ENCODE results near the gene SDK2.
"Not testable (repeated sequence)": the region's sequence is repeated elsewhere in the genome, so short reads cannot be mapped to it uniquely, and the experiment has no call there.

SDK2 gene

DNA sequence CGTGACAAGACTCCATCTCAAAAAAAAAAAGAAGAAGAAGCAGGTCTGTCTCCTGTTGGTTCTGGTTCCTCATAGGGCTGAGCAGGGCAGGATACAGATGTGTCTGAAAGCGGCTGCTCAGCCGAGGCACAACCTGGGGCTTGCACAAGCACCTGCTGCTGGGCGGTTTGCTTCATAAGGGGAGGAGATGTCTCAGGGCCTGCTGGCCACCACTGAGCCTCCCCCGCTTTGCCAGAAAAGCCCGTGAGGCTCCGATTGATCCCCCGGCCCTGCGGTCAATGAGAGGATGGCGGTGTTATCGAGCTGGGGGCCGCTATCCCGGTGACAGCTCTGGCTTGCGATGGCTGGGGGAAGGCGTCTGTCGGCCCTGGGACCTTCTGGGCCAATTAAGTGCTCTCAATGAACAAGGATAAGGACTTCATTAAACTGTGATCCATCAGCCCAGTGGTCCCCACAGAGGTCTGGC is 162.0 kb downstream of the SDK2 start:
- H3K4me3 Mint-ChIP-seq = no peak overlapping the region
- no peak overlapping the region for H3K27ac Mint-ChIP-seq
- H3K27me3 Mint-ChIP-seq = no peaks in the 10 kb centered on the region
- H3K36me3 Mint-ChIP-seq = peaks cover 13% of the 10 kb centered on the region
- no peaks in the 10 kb centered on the region for H3K4me1 Mint-ChIP-seq
- H3K9me3 Mint-ChIP-seq = peaks cover 9% of the 10 kb centered on the region

GRCh38 chr17:73481676-73482075 is 162.6 kb downstream of the SDK2 start:
- no peak overlapping the region for H3K27ac Mint-ChIP-seq
- H3K27me3 Mint-ChIP-seq = no peaks in the 10 kb centered on the region
- H3K4me1 Mint-ChIP-seq = no peaks in the 10 kb centered on the region
- H3K9me3 Mint-ChIP-seq = peaks cover 9% of the 10 kb centered on the region
- H3K36me3 Mint-ChIP-seq = peaks cover 13% of the 10 kb centered on the region
- H3K4me3 Mint-ChIP-seq = no peak overlapping the region

DNA sequence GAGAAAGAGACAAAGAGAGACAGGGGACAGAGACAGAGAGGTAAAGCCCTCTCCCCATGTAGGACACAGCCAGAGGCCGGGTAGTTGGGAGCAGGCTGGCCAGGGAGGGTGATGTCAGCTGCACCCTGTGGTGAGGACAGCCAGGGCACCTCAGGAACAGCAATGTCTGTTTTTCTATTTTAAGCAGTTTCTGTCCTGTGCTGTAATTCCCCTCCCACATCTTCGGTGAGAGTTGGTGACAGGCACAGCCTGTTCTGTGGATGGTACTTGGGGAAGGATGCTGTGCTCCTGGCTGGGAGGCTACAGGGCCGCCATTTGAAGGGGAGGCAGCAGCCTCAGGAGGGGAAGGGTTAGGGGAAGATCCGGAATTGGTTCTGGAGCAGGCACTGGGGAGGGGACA is 163.5 kb downstream of the SDK2 start:
- H3K4me1 Mint-ChIP-seq = no peaks in the 10 kb centered on the region
- H3K4me3 Mint-ChIP-seq = no peak overlapping the region
- H3K9me3 Mint-ChIP-seq = peaks cover 9% of the 10 kb centered on the region
- H3K27me3 Mint-ChIP-seq = no peaks in the 10 kb centered on the region
- H3K36me3 Mint-ChIP-seq = peaks cover 8% of the 10 kb centered on the region
- H3K27ac Mint-ChIP-seq = peak overlapping the region; percentile 15

DNA sequence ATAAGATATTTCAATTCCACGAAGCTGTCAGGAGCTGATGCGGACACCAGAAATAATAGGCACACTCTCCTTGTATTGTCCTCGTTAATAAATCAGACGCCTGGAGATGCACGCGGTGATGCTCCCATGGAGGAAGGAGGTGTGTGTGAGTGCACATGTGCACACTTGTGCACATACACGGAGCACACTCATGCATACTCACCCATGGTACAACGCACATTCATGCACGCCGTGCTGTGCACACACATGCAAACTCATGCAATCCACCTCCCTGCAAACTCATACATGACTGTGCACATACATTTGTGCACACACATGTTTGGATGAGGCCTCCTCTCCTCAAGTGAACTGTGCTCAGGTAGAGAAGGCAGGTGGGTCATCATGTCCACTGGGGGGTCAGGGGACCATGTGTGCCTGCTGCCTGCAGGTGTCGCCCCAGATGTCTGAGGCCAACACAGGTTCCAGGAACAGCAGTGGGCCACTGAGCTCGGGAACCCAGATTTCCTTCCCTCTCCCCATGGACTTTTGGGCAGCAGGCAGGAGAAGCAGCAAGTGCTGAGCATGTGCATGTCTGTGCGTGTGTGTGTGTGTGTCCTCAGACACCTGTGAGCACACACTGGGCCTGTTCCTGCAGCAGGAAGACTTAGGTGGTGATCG is 165.3 kb downstream of the SDK2 start:
- no peaks in the 10 kb centered on the region for H3K9me3 Mint-ChIP-seq
- peaks cover 6% of the 10 kb centered on the region for H3K4me1 Mint-ChIP-seq
- peaks cover 4% of the 10 kb centered on the region for H3K36me3 Mint-ChIP-seq
- H3K4me3 Mint-ChIP-seq = no peak overlapping the region
- H3K27ac Mint-ChIP-seq = no peak overlapping the region
- no peaks in the 10 kb centered on the region for H3K27me3 Mint-ChIP-seq

DNA sequence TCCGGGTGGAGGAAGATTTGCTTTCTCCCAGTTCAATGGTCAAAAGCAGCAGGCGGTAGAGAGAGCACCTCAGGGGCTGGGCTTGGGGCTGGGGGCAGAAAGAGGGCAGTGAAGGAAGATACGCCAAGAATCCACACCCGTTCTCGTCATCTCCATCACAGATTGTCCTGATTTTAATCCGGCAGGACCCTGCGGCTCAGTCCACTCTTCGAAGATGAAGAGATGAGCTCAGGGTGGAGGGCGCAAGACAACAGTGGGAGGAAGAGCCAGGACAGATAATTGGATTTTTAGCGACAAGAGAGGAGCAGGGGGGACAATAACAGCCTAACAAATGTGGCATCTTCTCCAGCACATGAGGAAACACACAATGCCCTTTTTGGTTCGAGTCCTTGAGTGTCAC is 165.9 kb downstream of the SDK2 start:
- Mint-ChIP-seq H3K9me3 (no peaks in the 10 kb centered on the region), H3K4me3 (no peak overlapping the region), H3K27ac (no peak overlapping the region), H3K4me1 (peaks cover 6% of the 10 kb centered on the region), H3K27me3 (no peaks in the 10 kb centered on the region), H3K36me3 (peaks cover 4% of the 10 kb centered on the region)

DNA sequence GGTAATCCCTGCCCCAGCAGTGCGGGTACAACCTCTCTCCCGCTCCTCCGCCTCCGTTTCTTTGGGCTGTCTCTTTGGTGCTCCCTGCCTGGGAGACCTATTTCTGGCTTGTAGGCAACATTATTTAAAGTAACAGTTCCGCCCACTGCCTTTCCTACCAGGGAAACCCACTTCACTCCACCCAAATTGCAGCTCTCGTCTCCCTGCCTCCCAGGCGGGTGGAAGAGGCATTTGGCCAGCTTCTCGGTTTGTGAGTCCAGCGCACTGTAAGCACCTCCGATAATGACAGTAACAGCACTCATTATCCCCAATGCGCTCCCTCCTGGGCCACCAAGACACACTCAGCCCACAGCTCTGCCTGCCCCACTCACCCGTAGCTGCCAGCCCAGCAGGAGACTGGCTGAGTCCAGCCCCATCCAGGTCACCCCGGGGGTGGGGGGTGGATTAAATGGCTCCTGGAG is 167.3 kb downstream of the SDK2 start:
- H3K36me3 Mint-ChIP-seq = peaks cover 4% of the 10 kb centered on the region
- peaks cover 6% of the 10 kb centered on the region for H3K4me1 Mint-ChIP-seq
- no peaks in the 10 kb centered on the region for H3K27me3 Mint-ChIP-seq

GRCh38 chr17:73474370-73474988 is 169.8 kb downstream of the SDK2 start:
- H3K9me3 Mint-ChIP-seq = no peaks in the 10 kb centered on the region
- H3K4me1 Mint-ChIP-seq = peaks cover 6% of the 10 kb centered on the region
- H3K27me3 Mint-ChIP-seq = no peaks in the 10 kb centered on the region
- no peak overlapping the region for H3K4me3 Mint-ChIP-seq
- peaks cover 1% of the 10 kb centered on the region for H3K36me3 Mint-ChIP-seq
- H3K27ac Mint-ChIP-seq = no peak overlapping the region

More for the DNA sequence above, 167.3 kb downstream of the SDK2 start:
- Mint-ChIP-seq H3K9me3 (no peaks in the 10 kb centered on the region), H3K27ac (no peak overlapping the region), H3K4me3 (no peak overlapping the region)

DNA sequence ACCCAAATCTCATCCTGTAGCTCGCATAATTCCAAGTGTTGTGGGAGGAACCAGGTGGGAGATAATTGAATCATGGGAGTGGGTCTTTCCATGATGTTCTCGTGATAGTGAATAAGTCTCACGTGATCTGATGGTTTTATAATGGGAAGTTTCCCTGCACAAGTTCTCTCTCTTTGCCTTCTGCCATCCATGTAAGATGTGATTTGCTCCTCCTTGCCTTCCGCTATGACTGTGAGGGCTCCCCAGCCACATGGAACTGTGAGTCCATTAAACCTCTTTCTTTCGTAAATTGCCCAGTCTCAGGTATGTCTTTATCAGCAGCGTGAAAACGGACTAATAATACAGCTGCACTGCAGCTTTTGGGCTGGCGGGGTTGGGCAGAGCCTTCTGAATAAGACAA is 171.5 kb downstream of the SDK2 start:
- H3K9me3 Mint-ChIP-seq, H3K4me3 Mint-ChIP-seq, H3K27me3 Mint-ChIP-seq, H3K36me3 Mint-ChIP-seq, H3K4me1 Mint-ChIP-seq: not testable (repeated sequence)
- H3K27ac Mint-ChIP-seq = peak overlapping the region; percentile 26

GRCh38 chr17:73471924-73472323 is 172.3 kb downstream of the SDK2 start:
- Mint-ChIP-seq H3K9me3 (no peaks in the 10 kb centered on the region), H3K4me3 (no peak overlapping the region), H3K27ac (no peak overlapping the region), H3K36me3 (peaks cover 1% of the 10 kb centered on the region), H3K27me3 (no peaks in the 10 kb centered on the region), H3K4me1 (peaks cover 6% of the 10 kb centered on the region)

DNA sequence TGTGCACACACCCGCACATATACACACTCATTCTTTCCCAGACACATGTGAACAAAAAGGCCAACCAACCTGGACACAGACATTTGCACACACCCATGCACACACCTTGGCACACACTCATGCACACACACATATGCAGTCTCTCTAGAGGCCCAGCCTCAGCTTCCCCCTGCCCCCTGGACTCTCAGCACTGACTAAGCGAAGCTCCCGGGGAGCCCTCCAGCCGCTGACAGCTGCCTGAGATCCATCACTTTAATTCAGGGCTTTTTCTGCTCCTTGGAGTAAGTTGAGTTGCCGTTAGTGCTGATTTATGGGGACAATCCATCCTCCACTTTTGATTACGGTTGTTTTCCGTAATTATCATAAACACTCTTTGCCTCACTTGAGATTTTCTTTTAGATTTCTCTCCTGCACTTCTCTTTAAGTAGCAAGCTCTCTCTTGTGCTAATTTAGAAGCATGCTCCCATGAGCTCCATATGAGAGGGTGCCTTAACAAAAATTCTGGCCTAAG is 173.9 kb downstream of the SDK2 start:
- Mint-ChIP-seq H3K4me1 (peaks cover 6% of the 10 kb centered on the region), H3K27me3 (no peaks in the 10 kb centered on the region), H3K36me3 (peaks cover 1% of the 10 kb centered on the region), H3K4me3 (no peak overlapping the region), H3K9me3 (no peaks in the 10 kb centered on the region), H3K27ac (no peak overlapping the region)

GRCh38 chr17:73469311-73469710 is 174.9 kb downstream of the SDK2 start:
- H3K27ac Mint-ChIP-seq = no peak overlapping the region
- no peaks in the 10 kb centered on the region for H3K36me3 Mint-ChIP-seq
- H3K27me3 Mint-ChIP-seq = no peaks in the 10 kb centered on the region

DNA sequence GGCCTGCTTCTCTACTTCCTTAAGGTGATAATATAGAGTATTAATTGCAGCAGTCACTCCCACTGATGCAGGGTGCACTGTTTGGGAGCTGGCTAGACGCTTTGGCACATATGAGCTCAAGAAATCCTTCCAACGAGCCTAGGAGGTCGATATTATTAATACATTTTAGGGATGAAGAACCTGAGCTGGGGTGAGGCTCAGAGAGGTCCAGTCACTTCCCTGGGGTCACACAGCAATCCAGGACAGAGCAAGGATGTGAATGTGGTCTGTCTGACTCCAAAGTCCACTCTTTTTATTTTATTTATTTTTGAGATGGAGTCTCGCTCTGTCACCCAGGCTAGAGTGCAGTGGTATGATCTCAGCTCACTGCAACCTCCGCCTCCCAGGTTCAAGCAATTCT is 176.0 kb downstream of the SDK2 start:
- no peak overlapping the region for H3K4me3 Mint-ChIP-seq
- H3K27ac Mint-ChIP-seq = no peak overlapping the region
- no peaks in the 10 kb centered on the region for H3K36me3 Mint-ChIP-seq
- no peaks in the 10 kb centered on the region for H3K9me3 Mint-ChIP-seq
- no peaks in the 10 kb centered on the region for H3K4me1 Mint-ChIP-seq
- no peaks in the 10 kb centered on the region for H3K27me3 Mint-ChIP-seq

More at GRCh38 chr17:73469311-73469710, 174.9 kb downstream of the SDK2 start:
- Mint-ChIP-seq H3K9me3 (no peaks in the 10 kb centered on the region), H3K4me3 (no peak overlapping the region), H3K4me1 (peaks cover under 1% of the 10 kb centered on the region)

DNA sequence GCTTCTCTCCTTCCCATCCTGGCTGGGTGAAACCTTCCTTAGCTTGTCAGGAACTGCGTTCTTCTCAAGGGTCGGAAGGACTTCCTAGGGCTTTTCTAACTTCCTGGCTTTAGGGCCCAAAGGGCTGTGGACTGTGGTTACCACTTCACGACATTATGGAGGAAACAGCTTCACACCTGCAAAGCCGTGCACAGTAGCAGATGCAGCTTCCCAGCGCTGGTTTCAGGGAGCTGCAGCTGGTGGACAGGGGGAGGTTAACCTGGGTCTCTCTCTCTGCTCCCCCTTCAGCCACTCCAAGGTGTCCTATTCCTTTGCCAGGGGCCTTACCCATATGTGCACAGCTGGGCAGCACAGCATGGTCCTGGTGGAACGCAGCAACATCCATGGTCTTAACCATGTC is 176.6 kb downstream of the SDK2 start:
- no peaks in the 10 kb centered on the region for H3K9me3 Mint-ChIP-seq
- H3K4me1 Mint-ChIP-seq = no peaks in the 10 kb centered on the region
- H3K27ac Mint-ChIP-seq = no peak overlapping the region
- H3K4me3 Mint-ChIP-seq = no peak overlapping the region
- H3K27me3 Mint-ChIP-seq = no peaks in the 10 kb centered on the region
- H3K36me3 Mint-ChIP-seq = no peaks in the 10 kb centered on the region

DNA sequence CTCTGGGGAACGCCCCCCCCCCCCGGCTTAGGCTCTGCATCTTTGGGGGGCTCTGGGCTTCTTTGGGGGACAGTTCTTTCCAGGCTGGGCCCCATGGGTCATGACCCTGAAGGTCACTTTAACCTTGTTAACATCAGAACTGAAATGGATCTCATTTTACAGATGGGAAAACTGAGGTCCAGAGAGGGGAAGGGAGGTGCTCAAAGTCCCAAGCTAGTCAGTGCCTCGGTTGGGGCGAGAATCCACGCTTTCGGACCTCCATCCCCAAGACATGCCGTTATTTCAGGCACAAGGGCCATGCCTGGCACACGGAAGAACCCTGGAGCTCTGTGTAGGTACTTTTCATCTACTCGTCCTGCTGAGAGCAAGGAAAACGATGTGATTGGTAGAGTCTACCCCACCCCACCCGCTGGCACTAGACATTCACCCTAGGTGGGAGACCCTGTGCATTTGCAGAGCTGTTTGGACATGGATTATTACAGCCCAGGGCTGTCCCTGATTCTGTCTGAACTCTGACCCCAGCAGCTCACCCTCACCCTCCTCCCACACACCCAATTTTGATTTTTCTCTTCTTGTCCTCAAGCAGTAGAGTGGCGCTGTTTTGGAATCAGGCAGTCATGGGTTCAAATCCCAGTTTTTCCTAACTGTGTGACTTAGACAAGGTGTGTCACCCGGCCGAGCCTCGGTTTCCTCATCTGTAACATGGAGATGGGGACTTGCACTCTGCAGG is 177.4 kb downstream of the SDK2 start:
- H3K27me3 Mint-ChIP-seq = no peaks in the 10 kb centered on the region
- no peaks in the 10 kb centered on the region for H3K9me3 Mint-ChIP-seq
- H3K4me1 Mint-ChIP-seq = no peaks in the 10 kb centered on the region
- no peaks in the 10 kb centered on the region for H3K36me3 Mint-ChIP-seq
- no peak overlapping the region for H3K27ac Mint-ChIP-seq
- no peak overlapping the region for H3K4me3 Mint-ChIP-seq

- H3K36me3 Mint-ChIP-seq = no peaks in the 10 kb centered on the region
- H3K9me3 Mint-ChIP-seq = no peaks in the 10 kb centered on the region
- H3K27ac Mint-ChIP-seq = no peak overlapping the region
- no peak overlapping the region for H3K4me3 Mint-ChIP-seq
- no peaks in the 10 kb centered on the region for H3K27me3 Mint-ChIP-seq
- H3K4me1 Mint-ChIP-seq = no peaks in the 10 kb centered on the region
Observed at GRCh38 chr17:73465953-73466230, 178.4 kb downstream of the SDK2 start.

Measured in activated naive CD4-positive, alpha-beta T cell treated with anti-CD3 and anti-CD28 coated beads, Interleukin-2, amount 50 U/mL, for 24 hours (primary cell).